SH-SY5Y (cell line): ENCODE data around the gene CD52.

Experiments used
- GATA2 ChIP-seq: IDR thresholded peaks from 2 replicates; pipeline ENCODE4 v1.6.1; 2011; ENCODE audit warnings: mild to moderate bottlenecking, low read depth, low read length
- GATA3 ChIP-seq: IDR thresholded peaks from 2 replicates; pipeline ENCODE4 v1.6.1; 2011; ENCODE audit warnings: low read depth, mild to moderate bottlenecking, low read length, moderate library complexity

GRCh38 chr1:26287033-26287711 is 30.6 kb upstream of the CD52 start:
- TF ChIP-seq GATA2 = no peak
- TF ChIP-seq GATA3 = no peak
